Muscle of leg (tissue), 11 donors: Measurements from ENCODE around the gene KIF1A. TPM values are rescaled to one million over a fixed set of nuclear protein-coding genes. Genes with fewer than 3 reads are reported as not detected.

Source experiments
- DNase-seq: peaks from one replicate; pipeline ENCODE4 v3.0.0; 2013
- H3K27ac ChIP-seq: one replicate; pipeline ENCODE4 v1.5.1; 2013; ENCODE audit warnings: mild to moderate bottlenecking, low read length, control low read depth
- H3K27me3 ChIP-seq: one replicate; pipeline ENCODE4 v1.6.1; 2013; ENCODE audit warnings: low read length; ENCODE audit not compliant: control insufficient read depth, insufficient read depth
- H3K36me3 ChIP-seq: one replicate; pipeline ENCODE4 v1.6.1; 2013; ENCODE audit warnings: low read length; ENCODE audit not compliant: control insufficient read depth, insufficient read depth
- H3K4me1 ChIP-seq: one replicate; pipeline ENCODE4 v1.6.1; 2013; ENCODE audit warnings: low read length; ENCODE audit not compliant: control insufficient read depth, insufficient read depth
- H3K4me3 ChIP-seq: one replicate; pipeline ENCODE4 v1.5.1; 2013; ENCODE audit warnings: low read length, control low read depth
- H3K9me3 ChIP-seq: replicated peaks from 2 replicates; pipeline ENCODE4 v1.6.1; 2013; ENCODE audit warnings: low read depth, low read length; ENCODE audit not compliant: control insufficient read depth
- WGBS: methylation state at CpG from one replicate; pipeline ENCODE4 v1.1.5; 2013; ENCODE audit warnings: missing lambda C conversion rate; ENCODE audit not compliant: insufficient coverage; 5-methylcytosine and 5-hydroxymethylcytosine counted together
- polyA plus RNA-seq, 8 donors: library from polyadenylated mRNA; unstranded; fragments of 120-200 nt; gene quantifications; one replicate each; pipeline versions ENCODE4 v1.2.1 to v1.2.3, GENCODE V29; 2013; ENCODE audit warnings: inconsistent platforms in 1 of 8, low replicate concordance in 1 of 8; ENCODE audit not compliant: insufficient read length in 8 of 8, insufficient read depth in 1 of 8
- total RNA-seq: library from RNA; stranded (reverse); fragments of 120-200 nt; gene quantifications from one replicate; pipeline ENCODE4 v1.2.4, GENCODE V29; 2013

Gene KIF1A
- total and polyA plus RNA-seq, 9 donors = 2.2 to 8.6 (median 4.9) TPM

DNA sequence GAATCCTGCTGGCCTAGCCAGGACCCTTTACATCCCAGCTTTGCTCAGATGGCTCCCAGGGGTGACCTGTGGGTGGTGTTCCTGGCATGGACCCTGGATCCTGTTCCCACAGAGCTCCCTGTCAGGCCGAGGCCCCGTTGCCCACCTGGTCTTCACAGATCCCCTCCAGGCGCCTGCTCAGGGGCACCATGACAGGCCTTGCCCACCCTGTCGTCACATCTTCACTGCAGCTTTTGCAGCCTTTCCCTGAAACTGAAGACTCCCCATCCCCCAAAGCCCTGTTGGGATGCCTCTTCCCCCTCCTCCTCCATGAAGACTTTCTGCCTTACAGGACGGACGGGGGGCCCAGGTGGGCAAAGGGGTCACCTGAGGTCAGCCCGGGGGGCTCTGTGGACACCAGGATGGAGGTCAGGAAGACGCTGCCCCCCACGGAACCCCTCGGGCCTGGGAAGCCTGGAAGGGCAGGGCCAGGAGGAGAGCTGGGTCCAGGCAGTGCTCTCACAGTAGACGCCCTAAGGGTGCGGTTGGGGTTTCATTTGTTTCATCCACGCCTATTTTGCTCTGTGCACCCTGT lies 13.0 kb upstream of the KIF1A start:
- Histone ChIP-seq H3K4me1 (peaks cover 27% of the 10 kb centered on the region), H3K4me3 (no peak overlapping the region), H3K36me3 (no peaks in the 10 kb centered on the region), H3K27ac (no peak overlapping the region), H3K27me3 (peaks cover 45% of the 10 kb centered on the region), H3K9me3 (no peaks in the 10 kb centered on the region)
- no peak for DNase-seq
- 61% methylated on average over 10 of the region's 13 CpGs for WGBS

DNA sequence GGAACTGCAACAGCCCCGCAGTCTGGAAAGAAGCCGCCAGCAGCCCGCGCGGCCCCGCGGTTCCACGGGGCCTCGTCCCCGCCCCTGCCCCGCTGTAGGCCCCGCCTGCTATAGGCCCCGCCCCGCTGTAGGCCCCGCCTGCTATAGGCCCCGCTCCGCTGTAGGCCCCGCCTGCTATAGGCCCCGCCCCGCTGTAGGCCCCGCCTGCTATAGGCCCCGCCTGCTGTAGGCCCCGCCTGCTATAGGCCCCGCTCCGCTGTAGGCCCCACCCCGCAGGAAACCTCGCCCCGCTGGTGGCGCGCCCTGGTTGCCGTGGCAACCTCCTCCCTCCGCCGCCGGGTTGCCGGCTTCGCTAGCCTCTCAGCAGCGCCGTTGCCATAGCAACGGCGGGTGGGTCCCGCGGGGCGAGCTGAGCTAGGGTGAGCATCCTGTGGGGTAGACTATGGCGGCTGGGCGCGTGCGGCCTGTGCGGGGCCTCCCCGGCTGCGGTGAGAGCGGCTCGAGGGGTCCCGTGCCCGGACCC lies 12.2 kb upstream of the KIF1A start:
- no peaks in the 10 kb centered on the region for H3K9me3 ChIP-seq
- 2% methylated on average over 44 of the region's 54 CpGs for WGBS
- peak; percentile 90 for DNase-seq
- peaks cover 23% of the 10 kb centered on the region for H3K4me1 ChIP-seq
- H3K27me3 ChIP-seq = peaks cover 44% of the 10 kb centered on the region
- no peak overlapping the region for H3K27ac ChIP-seq
- H3K4me3 ChIP-seq = no peak overlapping the region
- H3K36me3 ChIP-seq = no peaks in the 10 kb centered on the region

DNA sequence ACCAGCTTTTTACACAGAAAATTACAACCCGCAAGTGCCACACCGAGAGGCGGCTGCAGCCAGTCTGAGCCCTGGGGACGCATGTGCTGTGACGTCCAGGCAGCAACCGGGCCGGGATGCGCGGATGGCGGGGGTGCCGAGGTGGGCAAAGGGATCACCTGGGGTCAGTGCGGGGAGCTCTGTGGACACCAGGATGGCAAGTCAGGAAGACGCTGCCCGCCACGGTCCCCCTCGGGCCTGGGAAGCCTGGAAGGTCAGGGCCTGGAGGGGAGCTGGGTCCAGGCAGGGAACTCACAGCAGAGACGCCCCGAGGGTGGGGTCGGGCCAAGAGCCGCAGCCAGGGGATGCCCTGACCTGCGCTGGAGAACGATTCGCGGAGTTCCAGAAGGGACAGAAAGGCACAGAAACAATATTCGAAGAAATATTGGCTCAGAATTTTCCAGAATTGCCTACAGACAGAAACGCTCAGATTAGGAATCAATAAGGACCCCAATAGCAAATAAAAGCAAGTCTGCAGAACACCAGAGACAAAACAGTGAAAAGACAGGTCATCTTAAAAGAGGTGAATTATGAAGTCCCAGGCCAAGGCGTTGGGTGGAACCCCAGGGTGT lies 11.7 kb upstream of the KIF1A start:
- peaks cover 17% of the 10 kb centered on the region for H3K4me1 ChIP-seq
- H3K4me3 ChIP-seq = no peak overlapping the region
- H3K36me3 ChIP-seq = no peaks in the 10 kb centered on the region
- no peak for DNase-seq
- WGBS = 4% methylated on average over 25 of the region's 27 CpGs
- no peaks in the 10 kb centered on the region for H3K9me3 ChIP-seq
- no peak overlapping the region for H3K27ac ChIP-seq
- peaks cover 46% of the 10 kb centered on the region for H3K27me3 ChIP-seq

DNA sequence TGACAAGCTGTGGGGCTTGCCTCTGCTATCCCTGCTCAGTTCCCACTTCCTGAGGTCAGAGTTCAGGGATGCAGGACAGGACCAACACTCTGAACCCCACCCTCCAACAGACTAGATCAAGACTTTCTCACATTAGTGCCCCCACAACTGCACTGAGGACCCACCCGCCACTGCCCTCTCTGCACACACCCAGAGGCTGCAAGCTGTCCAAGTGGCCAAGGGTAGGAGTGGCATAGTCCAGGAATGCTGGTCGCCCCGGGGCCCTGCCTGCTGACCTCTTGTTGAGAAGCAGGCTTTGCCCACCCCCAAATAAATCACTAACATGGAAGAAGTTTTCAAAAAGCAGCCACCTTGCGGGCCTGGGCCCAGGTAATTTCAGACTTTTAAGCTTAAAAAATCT lies 5.5 kb upstream of the KIF1A start:
- DNase-seq = no peak
- 82% methylated on average over 3 of the region's 4 CpGs for WGBS
- Histone ChIP-seq H3K9me3 (peaks cover 4% of the 10 kb centered on the region), H3K27ac (no peak overlapping the region), H3K4me3 (no peak overlapping the region), H3K27me3 (peaks cover 65% of the 10 kb centered on the region), H3K4me1 (peaks cover 9% of the 10 kb centered on the region), H3K36me3 (no peaks in the 10 kb centered on the region)

DNA sequence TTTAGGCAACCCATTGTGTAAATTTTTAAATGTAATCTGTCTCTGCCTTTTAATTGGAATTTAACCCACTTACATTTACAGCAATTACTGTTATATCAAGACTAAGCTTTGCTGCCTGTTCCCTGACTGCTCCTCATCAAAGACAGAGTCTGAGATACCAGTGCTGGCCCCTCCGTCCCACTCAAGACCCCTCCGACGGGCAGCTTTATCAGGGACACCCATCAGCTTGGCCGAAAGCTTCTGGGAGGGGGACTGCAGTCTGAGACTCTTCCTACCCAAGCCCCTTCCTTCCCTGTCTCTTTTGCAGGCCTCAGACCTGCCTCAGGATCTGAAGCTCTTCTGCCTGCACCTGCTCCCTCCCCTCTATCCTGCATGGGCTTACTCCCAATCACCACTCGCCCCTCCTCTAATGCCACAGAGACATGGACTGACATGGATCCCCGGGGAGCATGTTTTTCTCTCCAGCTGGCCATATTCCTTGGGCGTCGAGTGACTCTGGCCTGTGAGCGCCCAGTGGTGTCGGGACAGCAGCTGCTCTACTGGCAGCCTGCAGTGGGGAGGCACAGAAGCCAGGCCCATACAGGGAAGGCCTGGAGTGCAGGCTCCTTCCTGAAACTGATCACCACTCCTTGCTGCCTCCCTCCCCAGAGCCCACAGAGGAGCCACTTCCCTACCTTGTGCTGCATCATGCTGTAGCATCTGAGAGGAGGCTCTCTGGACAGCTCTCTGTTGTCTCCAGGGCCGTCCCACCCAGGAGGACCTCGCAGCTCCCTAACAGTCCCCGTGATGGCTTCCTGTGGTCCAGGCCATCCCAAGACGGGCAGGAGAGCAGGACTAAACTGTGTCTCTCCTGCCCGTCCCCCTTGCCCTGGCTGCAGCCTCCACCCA lies 3.7 kb upstream of the KIF1A start:
- no peak overlapping the region for H3K27ac ChIP-seq
- WGBS = 72% methylated on average over 13 of the region's 15 CpGs

DNA sequence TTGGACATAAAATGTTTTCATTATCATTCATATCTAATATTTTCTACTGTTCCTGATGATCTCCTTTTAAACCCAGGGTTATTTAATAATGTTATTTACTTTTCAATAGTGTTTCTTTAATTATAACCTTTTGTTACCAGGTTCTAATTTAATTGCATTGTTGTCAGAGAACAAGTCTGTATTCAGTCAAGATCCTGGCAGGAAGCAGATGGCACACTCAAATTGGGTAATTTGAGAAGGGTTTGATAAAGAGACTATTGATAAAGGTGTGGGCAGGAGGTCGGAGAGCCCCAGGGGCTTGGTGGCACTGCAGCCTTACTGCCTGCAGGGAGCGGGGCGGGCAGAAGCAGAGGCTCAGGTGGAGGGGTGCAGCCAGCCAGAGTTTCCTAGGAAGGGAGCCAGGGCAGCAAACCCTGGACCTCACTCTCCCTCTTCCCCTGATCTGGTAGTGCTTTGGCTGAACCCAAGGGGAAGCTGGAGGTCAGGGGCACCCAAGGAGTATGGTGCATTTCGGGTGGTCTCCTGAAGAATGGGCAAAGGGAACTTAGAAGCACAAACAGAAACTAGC lies 2.3 kb upstream of the KIF1A start:
- Histone ChIP-seq H3K4me1 (peaks cover 25% of the 10 kb centered on the region), H3K27me3 (peaks cover 69% of the 10 kb centered on the region), H3K27ac (no peak overlapping the region), H3K36me3 (no peaks in the 10 kb centered on the region), H3K9me3 (peaks cover 4% of the 10 kb centered on the region), H3K4me3 (no peak overlapping the region)
- 82% methylated on average over 3 of the region's 4 CpGs for WGBS
- no peak for DNase-seq

More for the DNA sequence above, 3.7 kb upstream of the KIF1A start:
- Histone ChIP-seq H3K36me3 (no peaks in the 10 kb centered on the region), H3K4me1 (peaks cover 13% of the 10 kb centered on the region), H3K4me3 (no peak overlapping the region), H3K9me3 (peaks cover 4% of the 10 kb centered on the region), H3K27me3 (peaks cover 64% of the 10 kb centered on the region)
- DNase-seq = no peak

DNA sequence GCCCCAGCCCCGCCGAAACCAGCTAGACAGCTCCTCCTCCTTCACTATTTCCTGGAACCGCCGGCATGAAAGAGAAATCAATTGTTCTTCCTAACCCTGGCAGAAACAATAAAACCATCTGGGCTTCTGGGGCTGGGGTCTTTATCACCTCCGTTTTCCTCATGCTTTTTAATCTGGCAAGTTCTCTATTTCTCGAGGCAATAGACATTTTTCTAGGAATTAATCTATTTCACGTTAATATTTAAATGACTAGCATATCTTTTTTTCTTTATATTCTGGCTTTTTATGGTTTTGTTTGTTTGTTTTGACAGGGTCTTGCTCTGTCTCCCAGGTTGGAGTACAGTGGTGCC lies 1.4 kb upstream of the KIF1A start:
- no peak overlapping the region for H3K4me3 ChIP-seq
- peaks cover 25% of the 10 kb centered on the region for H3K4me1 ChIP-seq
- H3K9me3 ChIP-seq = peaks cover 4% of the 10 kb centered on the region
- no CpG with 5 or more reads among the region's 7 CpGs for WGBS
- H3K27ac ChIP-seq = no peak overlapping the region
- H3K27me3 ChIP-seq = peaks cover 61% of the 10 kb centered on the region
- DNase-seq = no peak
- H3K36me3 ChIP-seq = no peaks in the 10 kb centered on the region

DNA sequence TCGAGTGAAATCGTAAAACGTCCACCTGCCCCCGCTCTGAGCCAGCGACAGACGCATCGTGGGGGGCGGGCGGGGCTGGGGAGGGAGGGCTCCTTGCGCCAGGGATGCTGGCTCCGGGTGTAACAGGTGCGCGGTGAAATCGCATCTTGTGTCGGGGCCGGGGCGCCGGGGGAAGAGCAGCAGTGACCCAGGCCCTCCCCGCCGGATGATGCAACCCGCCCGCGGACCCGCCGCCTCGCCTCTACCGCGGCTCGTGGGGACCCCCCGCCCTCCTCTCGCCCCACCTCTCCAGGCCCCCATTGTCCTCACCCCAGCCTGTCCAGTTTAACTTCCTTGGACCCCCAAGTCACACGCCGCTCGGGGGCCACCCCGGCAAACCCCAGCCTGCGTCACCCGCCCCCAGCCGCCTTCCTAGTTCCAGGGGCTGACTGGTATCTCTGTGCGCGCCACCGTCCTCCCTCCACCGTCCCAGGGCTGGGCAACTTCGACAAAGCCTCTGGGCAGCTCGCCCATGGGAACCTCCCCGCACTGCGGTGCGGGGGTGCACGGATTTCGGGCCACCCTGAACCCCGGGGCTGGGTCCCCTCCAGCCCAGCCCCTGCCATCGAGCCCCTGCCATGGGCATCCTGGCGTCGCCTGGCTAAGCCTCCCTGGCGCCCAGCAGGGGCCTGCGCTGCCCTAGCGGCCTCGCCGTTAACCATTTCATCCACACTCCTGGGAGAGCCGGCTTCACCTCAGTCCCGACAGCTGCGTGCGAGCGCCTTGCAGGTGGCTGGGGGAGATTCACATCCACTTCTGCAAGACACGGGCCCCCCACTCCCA lies 799 bp upstream of the KIF1A start:
- DNase-seq = no peak
- peaks cover 25% of the 10 kb centered on the region for H3K4me1 ChIP-seq
- WGBS = under 1% methylated on average over 60 of the region's 64 CpGs
- H3K27me3 ChIP-seq = peaks cover 61% of the 10 kb centered on the region
- no peaks in the 10 kb centered on the region for H3K36me3 ChIP-seq
- peaks cover 4% of the 10 kb centered on the region for H3K9me3 ChIP-seq
- H3K4me3 ChIP-seq = no peak overlapping the region
- no peak overlapping the region for H3K27ac ChIP-seq

DNA sequence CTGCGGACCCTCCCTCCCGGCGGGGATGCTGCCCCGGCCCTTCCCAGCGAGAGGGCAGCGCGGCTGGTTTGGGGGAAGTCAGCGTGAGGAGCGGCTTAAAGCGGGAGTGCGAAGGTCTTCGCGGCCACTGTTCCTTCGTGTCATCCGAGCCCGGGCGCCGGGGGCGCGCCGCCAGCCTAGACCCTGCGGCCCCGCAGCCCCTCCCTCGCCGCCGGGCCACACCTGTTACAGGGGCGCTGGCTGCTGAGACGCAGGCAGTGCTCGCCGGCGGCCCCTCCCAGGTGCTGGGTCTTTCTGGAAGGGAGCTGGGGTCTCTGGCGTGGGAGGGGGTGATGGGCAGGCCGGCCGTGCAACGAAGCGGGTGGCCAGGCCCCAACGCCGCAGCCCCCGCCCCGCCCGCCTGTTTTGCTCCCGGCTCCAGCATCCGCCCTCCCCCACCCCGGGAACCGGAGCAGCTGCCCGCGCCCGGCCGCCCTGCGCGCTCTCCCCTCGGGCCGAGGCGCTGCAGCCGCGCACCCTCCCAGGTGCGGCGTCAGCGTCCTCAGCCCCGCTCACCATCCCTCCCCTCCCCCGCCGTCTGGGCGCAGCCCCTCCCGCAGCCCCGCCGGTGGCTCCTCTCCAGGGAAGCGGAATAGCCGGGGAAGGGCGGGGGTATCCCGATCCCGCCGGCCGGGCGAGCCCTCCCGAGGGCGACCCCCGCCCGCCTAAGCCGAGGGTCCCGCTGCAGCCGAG lies 727 bp downstream of the KIF1A start:
- Histone ChIP-seq H3K9me3 (peaks cover 7% of the 10 kb centered on the region), H3K36me3 (no peaks in the 10 kb centered on the region), H3K4me1 (peaks cover 25% of the 10 kb centered on the region), H3K4me3 (peak overlapping the region; percentile 37), H3K27me3 (peaks cover 51% of the 10 kb centered on the region), H3K27ac (no peak overlapping the region)
- no peak for DNase-seq
- WGBS = under 1% methylated on average over 61 of the region's 81 CpGs
